ES-I3 (cell line): ENCODE measurements around the gene TEX26.

ENCODE experiments used
- H3K36me3 ChIP-seq: 2 replicates; pipeline ENCODE4 v1.6.1; 2013; ENCODE audit warnings: mild to moderate bottlenecking, low read length, control low read depth, moderate library complexity; ENCODE audit not compliant: insufficient read depth
- H3K4me1 ChIP-seq: 2 replicates; pipeline ENCODE4 v1.6.1; 2013; ENCODE audit warnings: mild to moderate bottlenecking, control low read depth, low read length; ENCODE audit not compliant: insufficient read depth
- H3K9ac ChIP-seq: 2 replicates; pipeline ENCODE4 v1.6.1; 2013; ENCODE audit warnings: low read depth, mild to moderate bottlenecking, low read length, moderate library complexity
- H3K9me3 ChIP-seq: 2 replicates; pipeline ENCODE4 v1.6.1; 2013; ENCODE audit warnings: mild to moderate bottlenecking, low read length, moderate library complexity; ENCODE audit not compliant: control insufficient read depth, insufficient read depth

Gene TEX26

GRCh38 chr13:30976025-30976424, 43.6 kb downstream of the TEX26 start:
- no peaks in the 10 kb centered on the region for H3K36me3 ChIP-seq
- H3K9me3 ChIP-seq, result no peaks in the 10 kb centered on the region
- H3K4me1 ChIP-seq, result peaks cover 17% of the 10 kb centered on the region; the same call in 1 of the 2 replicates
- H3K9ac ChIP-seq, result no peak overlapping the region

GRCh38 chr13:30978981-30979956, 46.8 kb downstream of the TEX26 start:
- H3K9ac ChIP-seq, result no peak overlapping the region
- H3K9me3 ChIP-seq, result no peaks in the 10 kb centered on the region
- H3K36me3 ChIP-seq, result no peaks in the 10 kb centered on the region
- H3K4me1 ChIP-seq, result peaks cover 26% of the 10 kb centered on the region

GRCh38 chr13:30982506-30982905, 50.0 kb downstream of the TEX26 start:
- Histone ChIP-seq H3K36me3 (no peaks in the 10 kb centered on the region), H3K9ac (no peak overlapping the region), H3K9me3 (no peaks in the 10 kb centered on the region), H3K4me1 (peaks cover 23% of the 10 kb centered on the region)

- H3K36me3 ChIP-seq, result no peaks in the 10 kb centered on the region
- H3K9me3 ChIP-seq, result no peaks in the 10 kb centered on the region
- H3K4me1 ChIP-seq, result peaks cover 19% of the 10 kb centered on the region
- H3K9ac ChIP-seq, result no peak overlapping the region
Measured at GRCh38 chr13:30982906-30983305, 50.5 kb downstream of the TEX26 start.

DNA sequence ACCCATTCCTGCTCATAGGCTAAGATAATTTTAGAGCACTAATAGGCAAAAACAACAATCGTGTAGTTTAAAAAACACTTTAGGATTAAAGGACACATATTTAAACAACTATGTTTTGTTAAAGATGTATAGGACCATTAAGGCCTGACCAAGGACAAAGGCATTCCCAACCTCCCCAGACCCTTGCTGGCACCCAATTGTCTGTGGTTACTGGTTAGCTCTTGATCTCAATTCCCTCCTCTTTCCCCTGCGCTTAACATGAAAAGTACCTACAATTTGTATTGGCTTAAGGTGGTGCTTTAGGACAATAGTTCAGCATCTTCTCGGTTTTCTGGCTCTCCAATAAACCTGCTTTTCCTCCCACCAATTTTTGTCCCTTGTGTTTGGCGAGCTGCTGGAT, 51.0 kb downstream of the TEX26 start:
- Histone ChIP-seq H3K9me3 (no peaks in the 10 kb centered on the region), H3K4me1 (peaks cover 18% of the 10 kb centered on the region), H3K9ac (no peak overlapping the region), H3K36me3 (no peaks in the 10 kb centered on the region)

GRCh38 chr13:30984620-30985019, 52.2 kb downstream of the TEX26 start:
- Histone ChIP-seq H3K9ac (no peak overlapping the region), H3K36me3 (no peaks in the 10 kb centered on the region), H3K4me1 (peaks cover 18% of the 10 kb centered on the region), H3K9me3 (no peaks in the 10 kb centered on the region)

DNA sequence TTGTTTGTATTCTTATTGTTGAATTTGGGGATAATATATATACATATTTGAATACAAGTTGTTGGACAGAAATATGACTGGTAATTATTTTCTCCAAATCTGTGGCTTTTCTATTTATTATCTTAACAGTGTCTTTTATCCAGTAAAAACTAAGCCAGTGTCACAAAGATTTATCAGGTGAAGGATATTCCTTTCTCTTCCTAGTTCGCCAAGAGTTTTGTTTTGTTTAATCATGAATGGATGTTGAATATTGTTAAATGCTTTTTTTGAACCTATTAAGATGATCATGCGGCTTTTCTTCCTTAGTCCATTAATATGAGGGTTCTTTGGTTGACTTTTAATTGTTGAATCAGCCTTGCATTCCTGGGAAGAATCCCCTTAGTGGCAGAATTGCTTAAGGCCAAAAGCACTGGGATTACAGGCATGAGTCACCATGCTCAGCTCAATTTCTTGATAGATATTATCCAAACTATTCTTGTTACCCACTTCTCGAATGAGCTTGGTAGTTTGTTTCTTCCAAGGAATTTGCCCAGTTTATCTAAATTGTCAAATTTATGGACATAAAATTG, 53.3 kb downstream of the TEX26 start:
- Histone ChIP-seq H3K9ac (no peak overlapping the region), H3K4me1 (peaks cover 14% of the 10 kb centered on the region), H3K9me3 (no peaks in the 10 kb centered on the region), H3K36me3 (no peaks in the 10 kb centered on the region)

GRCh38 chr13:30991184-30991583, 58.7 kb downstream of the TEX26 start:
- no peaks in the 10 kb centered on the region; the same call in 1 of the 2 replicates for H3K9me3 ChIP-seq
- no peak overlapping the region for H3K9ac ChIP-seq
- no peaks in the 10 kb centered on the region for H3K4me1 ChIP-seq
- no peaks in the 10 kb centered on the region for H3K36me3 ChIP-seq

- no peaks in the 10 kb centered on the region; the same call in 1 of the 2 replicates for H3K9me3 ChIP-seq
- H3K36me3 ChIP-seq, result no peaks in the 10 kb centered on the region
- H3K9ac ChIP-seq, result no peak overlapping the region
- H3K4me1 ChIP-seq, result no peaks in the 10 kb centered on the region
Measured at GRCh38 chr13:30991922-30992321, 59.5 kb downstream of the TEX26 start.

- Histone ChIP-seq H3K9ac (no peak overlapping the region), H3K4me1 (no peaks in the 10 kb centered on the region), H3K9me3 (no peaks in the 10 kb centered on the region; the same call in 1 of the 2 replicates), H3K36me3 (no peaks in the 10 kb centered on the region)
Measured at GRCh38 chr13:30995331-30995730, 62.9 kb downstream of the TEX26 start.

- H3K9me3 ChIP-seq, result no peaks in the 10 kb centered on the region; the same call in 1 of the 2 replicates
- no peak overlapping the region for H3K9ac ChIP-seq
- no peaks in the 10 kb centered on the region for H3K36me3 ChIP-seq
- H3K4me1 ChIP-seq, result no peaks in the 10 kb centered on the region
Measured at GRCh38 chr13:30997697-30998096, 65.2 kb downstream of the TEX26 start.

- Histone ChIP-seq H3K9ac (no peak overlapping the region), H3K4me1 (no peaks in the 10 kb centered on the region), H3K36me3 (no peaks in the 10 kb centered on the region), H3K9me3 (no peaks in the 10 kb centered on the region; the same call in 1 of the 2 replicates)
Measured at GRCh38 chr13:30998136-30999088, 66.0 kb downstream of the TEX26 start.

DNA sequence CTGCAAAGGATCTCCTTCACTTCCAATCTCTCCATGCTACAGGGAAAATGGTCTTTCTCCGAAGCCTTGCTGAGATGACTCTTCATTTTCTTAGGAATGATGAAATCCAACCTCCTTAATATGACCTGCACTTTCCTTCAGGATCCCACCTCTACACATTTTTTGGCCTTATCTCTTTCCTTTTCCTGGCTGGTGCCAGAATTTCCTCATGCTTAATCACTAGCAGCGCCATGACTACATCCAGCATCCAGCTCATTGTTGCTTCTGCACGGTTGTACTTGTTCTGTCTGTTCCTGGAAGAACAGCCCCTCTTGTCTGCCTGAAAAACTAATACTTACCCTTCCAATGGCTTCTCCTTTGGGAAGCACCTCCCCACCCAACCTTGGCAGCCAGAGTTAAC, 68.4 kb downstream of the TEX26 start:
- Histone ChIP-seq H3K9me3 (no peaks in the 10 kb centered on the region), H3K9ac (no peak overlapping the region), H3K36me3 (no peaks in the 10 kb centered on the region), H3K4me1 (no peaks in the 10 kb centered on the region)

DNA sequence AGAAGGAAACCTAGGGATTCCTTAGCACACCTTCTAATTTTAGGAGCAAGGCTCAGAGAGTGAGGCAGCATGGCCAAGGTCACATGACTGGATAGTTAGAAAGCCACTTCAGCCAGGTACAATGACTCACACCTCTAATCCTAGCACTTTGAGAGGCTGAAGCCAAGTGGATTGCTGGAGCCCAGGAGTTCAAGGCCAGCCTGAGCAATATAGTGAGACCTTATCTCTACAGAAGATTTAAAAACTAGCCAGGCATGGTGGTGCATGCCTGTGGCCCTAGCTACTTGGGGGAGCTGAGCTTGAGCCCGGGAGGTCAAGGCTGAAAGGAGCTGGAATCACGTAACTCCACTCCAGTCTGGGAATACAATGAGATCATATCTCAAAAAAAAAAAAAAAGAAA, 69.2 kb downstream of the TEX26 start:
- H3K4me1 ChIP-seq, result no peaks in the 10 kb centered on the region
- H3K9me3 ChIP-seq, result no peaks in the 10 kb centered on the region
- no peaks in the 10 kb centered on the region for H3K36me3 ChIP-seq
- no peak overlapping the region for H3K9ac ChIP-seq
